T-helper 9 cell (primary cell): ENCODE data around the gene BTN1A1.
"Not testable (repeated sequence)": the region's sequence is repeated elsewhere in the genome, so short reads cannot be mapped to it uniquely, and the experiment has no call there.

Experiments used
- DNase-seq: peaks from one replicate; pipeline ENCODE4 v3.0.0-alpha.2; 2020

Gene BTN1A1

GRCh38 chr6:26475823-26476729, 24.0 kb upstream of the BTN1A1 start:
- DNase-seq: no peak

GRCh38 chr6:26476896-26477295, 23.2 kb upstream of the BTN1A1 start:
- DNase-seq: no peak

GRCh38 chr6:26477426-26477825, 22.7 kb upstream of the BTN1A1 start:
- DNase-seq: no peak

- no peak for DNase-seq
Observed at GRCh38 chr6:26478100-26478984, 21.8 kb upstream of the BTN1A1 start.

- DNase-seq: no peak
Observed at GRCh38 chr6:26478985-26479278, 21.2 kb upstream of the BTN1A1 start.

- no peak for DNase-seq
Observed at GRCh38 chr6:26482338-26482737, 17.8 kb upstream of the BTN1A1 start.

- DNase-seq: no peak
Observed at GRCh38 chr6:26483727-26484126, 16.4 kb upstream of the BTN1A1 start.

- DNase-seq: no peak
Observed at GRCh38 chr6:26484161-26484560, 15.9 kb upstream of the BTN1A1 start.

- no peak for DNase-seq
Observed at GRCh38 chr6:26485112-26485780, 14.9 kb upstream of the BTN1A1 start.

GRCh38 chr6:26486358-26486757, 13.7 kb upstream of the BTN1A1 start:
- no peak for DNase-seq

- DNase-seq: no peak
Observed at GRCh38 chr6:26487466-26487865, 12.6 kb upstream of the BTN1A1 start.

- no peak for DNase-seq
Observed at GRCh38 chr6:26489996-26490964, 9.8 kb upstream of the BTN1A1 start.

- DNase-seq: no peak
Observed at GRCh38 chr6:26491604-26492003, 8.5 kb upstream of the BTN1A1 start.

- no peak for DNase-seq
Observed at GRCh38 chr6:26493258-26493657, 6.8 kb upstream of the BTN1A1 start.

GRCh38 chr6:26494117-26494516, 6.0 kb upstream of the BTN1A1 start:
- no peak for DNase-seq

GRCh38 chr6:26495281-26495680, 4.8 kb upstream of the BTN1A1 start:
- DNase-seq: no peak

GRCh38 chr6:26497610-26498009, 2.5 kb upstream of the BTN1A1 start:
- DNase-seq: no peak

- DNase-seq: peak; percentile 17
Observed at GRCh38 chr6:26501482-26501986, 1.4 kb downstream of the BTN1A1 start.

GRCh38 chr6:26502165-26502564, 2.1 kb downstream of the BTN1A1 start:
- DNase-seq: no peak

- DNase-seq: no peak
Observed at GRCh38 chr6:26502626-26503025, 2.5 kb downstream of the BTN1A1 start.

GRCh38 chr6:26507658-26508057, 7.6 kb downstream of the BTN1A1 start:
- no peak for DNase-seq

- DNase-seq: not testable (repeated sequence)
Observed at GRCh38 chr6:26511033-26511432, 10.9 kb downstream of the BTN1A1 start.
